ENCODE results near the gene PRKRIP1. TPM values are rescaled to one million over a fixed set of nuclear protein-coding genes. Genes with fewer than 3 reads are reported as not detected.

PRKRIP1 gene
- total and polyA plus RNA-seq, 2 donors from 2014 or later = 20.8 to 25.9 TPM

- peaks cover 2 to 25% (median 4%) of the 10 kb centered on the region in 3 donors for H3K36me3 ChIP-seq (ENCODE audit: control insufficient read depth in 2 of 3, insufficient read depth in 3 of 3, low read length in 3 of 3)
- no peak overlapping the region for H3K9ac ChIP-seq (ENCODE audit: low read length in 3 of 3)
- no peak overlapping the region for H3K27ac ChIP-seq (ENCODE audit: low read depth in 2 of 2, low read length in 2 of 2)
- DNase-seq (peak in 4 of 5 donors; percentile 66 to 82 (median 70)), FAIRE-seq (no peak)
- no peak for TF ChIP-seq CTCF (IDR thresholded peaks at IDR 0.05; ENCODE audit: borderline replicate concordance, extremely low read depth, insufficient read depth)
- H3K27me3 ChIP-seq (ENCODE audit: control insufficient read depth, insufficient read depth, low read length) = no peaks in the 10 kb centered on the region
- H3K4me3 ChIP-seq (ENCODE audit: low read length in 3 of 3) = no peak overlapping the region
- intact Hi-C loops (cut with DNase I) = no loop called here
- H3K9me3 ChIP-seq (ENCODE audit: control insufficient read depth in 2 of 3, insufficient read depth in 1 of 3, low read length in 3 of 3) = no peaks in the 10 kb centered on the region
- no peaks in the 10 kb centered on the region for H3K4me1 ChIP-seq (ENCODE audit: control insufficient read depth in 2 of 3, insufficient read depth in 2 of 3, low read depth in 1 of 3, low read length in 3 of 3)
Observed at GRCh38 chr7:102424129-102424551, 28.0 kb downstream of the PRKRIP1 start.

- no peak for FAIRE-seq
- Histone ChIP-seq H3K27me3 (ENCODE audit: control insufficient read depth, insufficient read depth, low read length) (no peaks in the 10 kb centered on the region), H3K27ac (ENCODE audit: low read depth in 2 of 2, low read length in 2 of 2) (no peak overlapping the region)
Observed at GRCh38 chr7:102424787-102425218, 28.6 kb downstream of the PRKRIP1 start.

GRCh38 chr7:102425639-102426267 lies 29.6 kb downstream of the PRKRIP1 start:
- Histone ChIP-seq H3K4me1 (ENCODE audit: control insufficient read depth in 2 of 3, insufficient read depth in 2 of 3, low read depth in 1 of 3, low read length in 3 of 3) (no peaks in the 10 kb centered on the region), H3K36me3 (ENCODE audit: control insufficient read depth in 2 of 3, insufficient read depth in 3 of 3, low read length in 3 of 3) (peaks cover 0 to 17% (median 2%) of the 10 kb centered on the region in 3 donors), H3K9ac (ENCODE audit: low read length in 3 of 3) (no peak overlapping the region), H3K4me3 (ENCODE audit: low read length in 3 of 3) (no peak overlapping the region), H3K27ac (ENCODE audit: low read depth in 2 of 2, low read length in 2 of 2) (no peak overlapping the region), H3K9me3 (ENCODE audit: control insufficient read depth in 2 of 3, insufficient read depth in 1 of 3, low read length in 3 of 3) (no peaks in the 10 kb centered on the region), H3K27me3 (ENCODE audit: control insufficient read depth, insufficient read depth, low read length) (no peaks in the 10 kb centered on the region)
- no peak for FAIRE-seq
- DNase-seq = peak; percentile 58 to 91 (median 72)
- no peak for TF ChIP-seq CTCF (IDR thresholded peaks at IDR 0.05; ENCODE audit: borderline replicate concordance, extremely low read depth, insufficient read depth)
- intact Hi-C loops (cut with DNase I) = no loop called here

More at GRCh38 chr7:102424787-102425218, 28.6 kb downstream of the PRKRIP1 start:
- H3K9me3 ChIP-seq (ENCODE audit: control insufficient read depth in 2 of 3, insufficient read depth in 1 of 3, low read length in 3 of 3) = no peaks in the 10 kb centered on the region
- intact Hi-C loops (cut with DNase I) = no loop called here
- TF ChIP-seq CTCF (IDR thresholded peaks at IDR 0.05; ENCODE audit: borderline replicate concordance, extremely low read depth, insufficient read depth) = no peak
- DNase-seq = no peak
- H3K4me3 ChIP-seq (ENCODE audit: low read length in 3 of 3) = no peak overlapping the region
- H3K9ac ChIP-seq (ENCODE audit: low read length in 3 of 3) = no peak overlapping the region
- H3K36me3 ChIP-seq (ENCODE audit: control insufficient read depth in 2 of 3, insufficient read depth in 3 of 3, low read length in 3 of 3) = peaks cover 2 to 21% (median 4%) of the 10 kb centered on the region in 3 donors
- H3K4me1 ChIP-seq (ENCODE audit: control insufficient read depth in 2 of 3, insufficient read depth in 2 of 3, low read depth in 1 of 3, low read length in 3 of 3) = no peaks in the 10 kb centered on the region

Data from kidney (tissue), 14 donors.